ENCODE data around the gene GON4L.
"Not testable (repeated sequence)": the region's sequence is repeated elsewhere in the genome, so short reads cannot be mapped to it uniquely, and the experiment has no call there.

Gene GON4L

GRCh38 chr1:155715777-155716176 is 141.2 kb downstream of the GON4L start:
- H3K27ac ChIP-seq = no peak overlapping the region
- TF ChIP-seq CTCF (conservative IDR thresholded peaks at IDR 0.05; ENCODE audit: low read depth) = no peak
- no peak for DNase-seq (ENCODE audit: low spot score)
- ChIA-PET CTCF (no interaction called here), POLR2A (ENCODE audit: low non-redundant PET) (no interaction called here)

GRCh38 chr1:155715056-155715455 is 142.0 kb downstream of the GON4L start:
- POLR2A ChIA-PET (ENCODE audit: low non-redundant PET); H3K27ac ChIP-seq; CTCF ChIA-PET; DNase-seq (ENCODE audit: low spot score): not testable (repeated sequence)

GRCh38 chr1:155713075-155713474 is 143.9 kb downstream of the GON4L start:
- DNase-seq (ENCODE audit: low spot score) = no peak
- no peak for TF ChIP-seq CTCF (conservative IDR thresholded peaks at IDR 0.05; ENCODE audit: low read depth)
- no peak overlapping the region for H3K27ac ChIP-seq
- CTCF ChIA-PET = interaction anchor here (0.6 to 0.7 kb wide), 2 partner anchors 136 to 373 kb away, joined by 3 to 4 read pairs; no protein-coding TSS in a partner anchor
- POLR2A ChIA-PET (ENCODE audit: low non-redundant PET) = no interaction called here

GRCh38 chr1:155712636-155713035 is 144.4 kb downstream of the GON4L start:
- POLR2A ChIA-PET (ENCODE audit: low non-redundant PET); DNase-seq (ENCODE audit: low spot score); H3K27ac ChIP-seq: not testable (repeated sequence)
- CTCF ChIA-PET = interaction anchor here (0.6 to 0.7 kb wide), 2 partner anchors 136 to 372 kb away, joined by 3 to 4 read pairs; no protein-coding TSS in a partner anchor

- DNase-seq (ENCODE audit: low spot score); H3K27ac ChIP-seq; CTCF ChIA-PET; POLR2A ChIA-PET (ENCODE audit: low non-redundant PET): not testable (repeated sequence)
Measured at GRCh38 chr1:155711457-155711856, 145.6 kb downstream of the GON4L start.

GRCh38 chr1:155709391-155709790 is 147.6 kb downstream of the GON4L start:
- ChIA-PET POLR2A (ENCODE audit: low non-redundant PET) (no interaction called here), CTCF (no interaction called here)
- no peak for DNase-seq (ENCODE audit: low spot score)
- TF ChIP-seq CTCF (conservative IDR thresholded peaks at IDR 0.05; ENCODE audit: low read depth) = no peak
- no peak overlapping the region for H3K27ac ChIP-seq

GRCh38 chr1:155706139-155706538 is 150.9 kb downstream of the GON4L start:
- peak; percentile 10 for DNase-seq (ENCODE audit: low spot score)
- ChIA-PET CTCF (interaction anchor here (0.6 kb wide), 2 partner anchors 137 to 1474 kb away, joined by 3 to 6 read pairs; no protein-coding TSS in a partner anchor), POLR2A (ENCODE audit: low non-redundant PET) (no interaction called here)
- H3K27ac ChIP-seq = no peak overlapping the region
- TF ChIP-seq CTCF (conservative IDR thresholded peaks at IDR 0.05; ENCODE audit: low read depth) = no peak

DNA sequence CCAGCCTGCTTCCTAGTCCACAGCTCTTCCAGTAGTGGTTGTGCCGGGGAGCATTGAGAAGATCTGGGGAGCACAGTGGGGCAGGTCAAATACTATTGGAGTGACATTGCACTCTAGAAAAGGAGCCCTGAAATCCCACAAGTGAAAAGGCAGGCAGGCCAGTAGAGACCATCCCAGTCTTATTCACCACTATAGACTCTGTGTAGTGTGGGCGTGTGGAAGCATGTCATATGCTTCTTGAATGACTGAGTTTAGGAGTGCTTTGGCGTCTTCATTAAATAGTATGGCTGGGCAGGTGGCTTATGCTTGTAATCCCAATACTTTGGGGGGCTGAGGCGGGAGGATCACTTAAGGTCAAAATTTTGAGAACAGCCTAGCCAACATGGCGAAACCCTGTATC is 152.6 kb downstream of the GON4L start:
- H3K27ac ChIP-seq = peak overlapping the region; percentile 17
- POLR2A ChIA-PET (ENCODE audit: low non-redundant PET); CTCF ChIA-PET; DNase-seq (ENCODE audit: low spot score): not testable (repeated sequence)

GRCh38 chr1:155703216-155703615 is 153.8 kb downstream of the GON4L start:
- ChIA-PET POLR2A (ENCODE audit: low non-redundant PET) (no interaction called here), CTCF (no interaction called here)
- no peak for DNase-seq (ENCODE audit: low spot score)
- no peak for TF ChIP-seq CTCF (conservative IDR thresholded peaks at IDR 0.05; ENCODE audit: low read depth)
- peak overlapping the region; percentile 43 for H3K27ac ChIP-seq

- POLR2A ChIA-PET (ENCODE audit: low non-redundant PET); H3K27ac ChIP-seq; CTCF ChIA-PET; DNase-seq (ENCODE audit: low spot score): not testable (repeated sequence)
Measured at GRCh38 chr1:155701675-155702074, 155.3 kb downstream of the GON4L start.
